Measurements from ENCODE around the gene GPR153.

GPR153 gene

GRCh38 chr1:6209661-6210580 is 51.0 kb downstream of the GPR153 start:
- DNase-seq (ENCODE audit: low read depth): no peak
- 0 out of 2 replicates have a peak, but pooled peaks have one; percentile 11 for TF ChIP-seq CTCF (IDR thresholded peaks at IDR 0.05; ENCODE audit: control insufficient read depth, extremely low read depth, insufficient read depth)
- no peak overlapping the region for H3K4me3 ChIP-seq (ENCODE audit: low read depth, low read length)

- no peak overlapping the region for H3K4me3 ChIP-seq (ENCODE audit: low read depth, low read length)
- no peak for DNase-seq (ENCODE audit: low read depth)
- TF ChIP-seq CTCF (IDR thresholded peaks at IDR 0.05; ENCODE audit: control insufficient read depth, extremely low read depth, insufficient read depth): no peak
These were observed 51.9 kb downstream of the GPR153 start for GRCh38 chr1:6208723-6209660.

- DNase-seq (ENCODE audit: low read depth): no peak
- no peak for TF ChIP-seq CTCF (IDR thresholded peaks at IDR 0.05; ENCODE audit: control insufficient read depth, extremely low read depth, insufficient read depth)
- H3K4me3 ChIP-seq (ENCODE audit: low read depth, low read length): no peak overlapping the region
These were observed 53.0 kb downstream of the GPR153 start for GRCh38 chr1:6207921-6208320.

- DNase-seq (ENCODE audit: low read depth): no peak
- no peak for TF ChIP-seq CTCF (IDR thresholded peaks at IDR 0.05; ENCODE audit: control insufficient read depth, extremely low read depth, insufficient read depth)
- H3K4me3 ChIP-seq (ENCODE audit: low read depth, low read length): peak overlapping the region; percentile 61
These were observed 53.6 kb downstream of the GPR153 start for GRCh38 chr1:6207075-6207885.

GRCh38 chr1:6206520-6206855 is 54.4 kb downstream of the GPR153 start:
- H3K4me3 ChIP-seq (ENCODE audit: low read depth, low read length): peak overlapping the region; percentile 61
- TF ChIP-seq CTCF (IDR thresholded peaks at IDR 0.05; ENCODE audit: control insufficient read depth, extremely low read depth, insufficient read depth): no peak

GRCh38 chr1:6205849-6206519 is 54.9 kb downstream of the GPR153 start, which contains the start of gene RNF207:
Gene RNF207 (plus strand): TSS chr1:6206119. CDS start chr1:6206536, 417 bp downstream.
- no peak for TF ChIP-seq CTCF (IDR thresholded peaks at IDR 0.05; ENCODE audit: control insufficient read depth, extremely low read depth, insufficient read depth)
- peak; percentile 27 for DNase-seq (ENCODE audit: low read depth)
- H3K4me3 ChIP-seq (ENCODE audit: low read depth, low read length): peak within 1 kb of the TSS; percentile 61

More at GRCh38 chr1:6206520-6206855, 54.4 kb downstream of the GPR153 start:
- no peak for DNase-seq (ENCODE audit: low read depth)

All from LNCaP clone FGC (cell line).